Stimulated activated CD8-positive, alpha-beta memory T cell treated with anti-CD3 and anti-CD28 coated beads, Interleukin-2, amount 100 ng/mL, for 48 hours (primary cell): Measurements from ENCODE around the gene SLC10A3.

ENCODE experiments used
- DNase-seq, 2 donors: peaks; one replicate each; pipeline ENCODE4 v3.0.0-alpha.2; 2020; ENCODE audit warnings: low read depth in 2 of 2

SLC10A3 gene

GRCh38 chrX:154440623-154441357 is 49.6 kb downstream of the SLC10A3 start:
- no peak for DNase-seq

- no peak for DNase-seq
Measured at GRCh38 chrX:154439841-154440240, 50.6 kb downstream of the SLC10A3 start.

GRCh38 chrX:154437971-154438893 is 52.2 kb downstream of the SLC10A3 start:
- DNase-seq = no peak
